DND-41 (cell line): ENCODE data around the gene DENND1A.

Experiments used
- ATAC-seq: fragments of 200-7000 bp; cut with Tn5 transposase; 3 replicates; pipeline ENCODE4 v1.9.1; 2021; ENCODE audit warnings: low read depth; ENCODE audit not compliant: insufficient read depth
- DNase-seq: peaks from one replicate; pipeline ENCODE4 v3.0.0-alpha.2; 2020
- H2AFZ ChIP-seq: 2 replicates; pipeline ENCODE4 v1.6.0; 2012; ENCODE audit warnings: low read depth, low read length
- H3K27ac ChIP-seq: 2 replicates; pipeline ENCODE4 v1.5.1; 2012; ENCODE audit warnings: low read length, inconsistent platforms
- H3K27me3 ChIP-seq: fragments of 200-600 bp; sonication (generic); 2 replicates; pipeline ENCODE4 v1.6.0; 2012; ENCODE audit warnings: low read length, mild to moderate bottlenecking, inconsistent platforms; ENCODE audit not compliant: insufficient read depth, poor library complexity
- H3K36me3 ChIP-seq: 2 replicates; pipeline ENCODE4 v1.5.1; 2012; ENCODE audit warnings: low read length, inconsistent platforms; ENCODE audit not compliant: insufficient read depth
- H3K4me1 ChIP-seq: 2 replicates; pipeline ENCODE4 v1.5.1; 2012; ENCODE audit warnings: mild to moderate bottlenecking, low read length; ENCODE audit not compliant: insufficient read depth
- H3K4me2 ChIP-seq: 2 replicates; pipeline ENCODE4 v1.6.0; 2012; ENCODE audit warnings: mild to moderate bottlenecking, moderate library complexity, low read length, inconsistent platforms; ENCODE audit not compliant: insufficient read depth
- H3K4me3 ChIP-seq, 2 experiments: fragments of 200-600 bp in 1 of 2; shearing (Covaris generic) in 1 of 2; 2 replicates each; pipeline ENCODE4 v1.5.1; 2012 to 2016; ENCODE audit warnings: inconsistent platforms in 2 of 2, low read length in 2 of 2, mild to moderate bottlenecking in 2 of 2, low read depth in 1 of 2, moderate library complexity in 1 of 2
- H3K79me2 ChIP-seq: 2 replicates; pipeline ENCODE4 v1.6.0; 2012; ENCODE audit warnings: low read length, inconsistent platforms; ENCODE audit not compliant: insufficient read depth
- H3K9ac ChIP-seq: 2 replicates; pipeline ENCODE4 v1.6.0; 2012; ENCODE audit warnings: low read depth, mild to moderate bottlenecking, inconsistent platforms, low read length, moderate library complexity
- H3K9me3 ChIP-seq: 2 replicates; pipeline ENCODE4 v1.5.1; 2012; ENCODE audit warnings: low read length, moderate library complexity, mild to moderate bottlenecking, inconsistent platforms; ENCODE audit not compliant: insufficient read depth, severe bottlenecking
- H4K20me1 ChIP-seq: 2 replicates; pipeline ENCODE4 v1.6.0; 2012; ENCODE audit warnings: low read length; ENCODE audit not compliant: insufficient read depth
- EZH2 ChIP-seq: IDR thresholded peaks from 3 replicates; pipeline ENCODE4 v1.6.1; 2012; ENCODE audit warnings: borderline replicate concordance, low read depth, mild to moderate bottlenecking, moderate library complexity, low read length, inconsistent platforms; ENCODE audit not compliant: severe bottlenecking
- TF ChIP-seq, protein P1 (sequence below): IDR thresholded peaks from 2 replicates; pipeline ENCODE4 v1.5.1; 2012; ENCODE audit warnings: borderline replicate concordance, low read length, moderate library complexity, mild to moderate bottlenecking; ENCODE audit not compliant: poor library complexity, severe bottlenecking; ENCODE audit errors: extremely low read depth

DENND1A gene

GRCh38 chr9:123866497-123866896 lies 63.4 kb downstream of the DENND1A start:
- ATAC-seq (no peak), DNase-seq (no peak)
- Histone ChIP-seq H3K9ac (no peak overlapping the region), H3K36me3 (no peaks in the 10 kb centered on the region), H4K20me1 (no peaks in the 10 kb centered on the region), H3K27ac (no peak overlapping the region), H3K4me1 (peaks cover 20% of the 10 kb centered on the region; the same call in 1 of the 2 replicates), H3K4me3 (no peak overlapping the region), H3K9me3 (no peaks in the 10 kb centered on the region), H3K27me3 (no peaks in the 10 kb centered on the region), H2AFZ (no peak overlapping the region), H3K4me2 (no peak overlapping the region), H3K79me2 (no peaks in the 10 kb centered on the region)
- TF ChIP-seq, protein P1, sequence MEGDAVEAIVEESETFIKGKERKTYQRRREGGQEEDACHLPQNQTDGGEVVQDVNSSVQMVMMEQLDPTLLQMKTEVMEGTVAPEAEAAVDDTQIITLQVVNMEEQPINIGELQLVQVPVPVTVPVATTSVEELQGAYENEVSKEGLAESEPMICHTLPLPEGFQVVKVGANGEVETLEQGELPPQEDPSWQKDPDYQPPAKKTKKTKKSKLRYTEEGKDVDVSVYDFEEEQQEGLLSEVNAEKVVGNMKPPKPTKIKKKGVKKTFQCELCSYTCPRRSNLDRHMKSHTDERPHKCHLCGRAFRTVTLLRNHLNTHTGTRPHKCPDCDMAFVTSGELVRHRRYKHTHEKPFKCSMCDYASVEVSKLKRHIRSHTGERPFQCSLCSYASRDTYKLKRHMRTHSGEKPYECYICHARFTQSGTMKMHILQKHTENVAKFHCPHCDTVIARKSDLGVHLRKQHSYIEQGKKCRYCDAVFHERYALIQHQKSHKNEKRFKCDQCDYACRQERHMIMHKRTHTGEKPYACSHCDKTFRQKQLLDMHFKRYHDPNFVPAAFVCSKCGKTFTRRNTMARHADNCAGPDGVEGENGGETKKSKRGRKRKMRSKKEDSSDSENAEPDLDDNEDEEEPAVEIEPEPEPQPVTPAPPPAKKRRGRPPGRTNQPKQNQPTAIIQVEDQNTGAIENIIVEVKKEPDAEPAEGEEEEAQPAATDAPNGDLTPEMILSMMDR = no peak
- no peak for TF ChIP-seq EZH2

- H3K27ac ChIP-seq = no peak overlapping the region
- peaks cover 20% of the 10 kb centered on the region; the same call in 1 of the 2 replicates for H3K4me1 ChIP-seq
- H3K4me3 ChIP-seq = no peak overlapping the region
- no peak for TF ChIP-seq EZH2
- TF ChIP-seq, protein P1 = no peak
- no peak overlapping the region for H3K4me2 ChIP-seq
- no peaks in the 10 kb centered on the region for H3K27me3 ChIP-seq
- H4K20me1 ChIP-seq = no peaks in the 10 kb centered on the region
- ATAC-seq (no peak), DNase-seq (no peak)
- H2AFZ ChIP-seq = no peak overlapping the region
- no peaks in the 10 kb centered on the region for H3K9me3 ChIP-seq
- no peaks in the 10 kb centered on the region for H3K36me3 ChIP-seq
- no peak overlapping the region for H3K9ac ChIP-seq
- no peaks in the 10 kb centered on the region for H3K79me2 ChIP-seq
Measured at GRCh38 chr9:123865226-123866000, 64.5 kb downstream of the DENND1A start.

GRCh38 chr9:123864251-123864650 lies 65.7 kb downstream of the DENND1A start:
- no peak overlapping the region for H3K4me3 ChIP-seq
- no peak overlapping the region for H3K27ac ChIP-seq
- no peaks in the 10 kb centered on the region for H4K20me1 ChIP-seq
- H3K79me2 ChIP-seq = no peaks in the 10 kb centered on the region
- peaks cover 20% of the 10 kb centered on the region; the same call in 1 of the 2 replicates for H3K4me1 ChIP-seq
- no peaks in the 10 kb centered on the region for H3K9me3 ChIP-seq
- TF ChIP-seq EZH2 = no peak
- H2AFZ ChIP-seq = no peak overlapping the region
- no peaks in the 10 kb centered on the region for H3K36me3 ChIP-seq
- DNase-seq = no peak
- no peak overlapping the region for H3K9ac ChIP-seq
- no peak overlapping the region for H3K4me2 ChIP-seq
- no peak for ATAC-seq
- H3K27me3 ChIP-seq = no peaks in the 10 kb centered on the region

GRCh38 chr9:123863164-123863855 lies 66.6 kb downstream of the DENND1A start:
- TF ChIP-seq EZH2 = no peak
- TF ChIP-seq, protein P1 = no peak

More at GRCh38 chr9:123863164-123863855, 66.6 kb downstream of the DENND1A start:
- no peak overlapping the region for H3K4me2 ChIP-seq
- H2AFZ ChIP-seq = no peak overlapping the region
- H3K9ac ChIP-seq = no peak overlapping the region
- no peaks in the 10 kb centered on the region for H3K36me3 ChIP-seq
- H3K4me3 ChIP-seq = no peak overlapping the region
- ATAC-seq (no peak), DNase-seq (no peak)
- peaks cover 20% of the 10 kb centered on the region; the same call in 1 of the 2 replicates for H3K4me1 ChIP-seq
- no peaks in the 10 kb centered on the region for H3K27me3 ChIP-seq
- H3K79me2 ChIP-seq = no peaks in the 10 kb centered on the region
- no peaks in the 10 kb centered on the region for H4K20me1 ChIP-seq
- no peak overlapping the region for H3K27ac ChIP-seq
- no peaks in the 10 kb centered on the region for H3K9me3 ChIP-seq
